CD4-positive, alpha-beta T cell treated with Interleukin-15 for 4 hours (primary cell): ENCODE measurements around the gene PEX1.
"Not testable (repeated sequence)": the region's sequence is repeated elsewhere in the genome, so short reads cannot be mapped to it uniquely, and the experiment has no call there.

ENCODE experiments used
- DNase-seq: peaks from one replicate; pipeline ENCODE4 v3.0.0-alpha.2; 2020; ENCODE audit warnings: low spot score

The PEX1 gene

DNA sequence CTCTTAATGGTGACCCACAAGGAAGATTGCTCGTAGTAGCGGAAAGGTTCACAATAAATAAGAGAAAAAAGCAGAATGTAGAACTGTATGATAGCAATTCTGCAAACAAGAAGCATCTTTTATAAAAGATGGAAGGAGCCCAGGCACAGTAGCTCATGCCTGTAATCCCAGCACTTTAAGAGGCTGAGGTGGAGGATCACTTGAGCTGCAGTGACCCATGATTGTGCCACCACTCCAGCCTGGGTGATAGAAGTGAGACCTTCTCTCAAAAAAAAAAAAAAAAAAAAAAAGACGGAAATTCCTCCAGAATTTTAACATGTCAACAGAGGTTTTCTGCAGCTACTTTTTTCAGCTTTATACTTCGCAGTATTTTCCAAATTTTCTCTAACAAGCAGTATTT lies 67.8 kb downstream of the PEX1 start:
- no peak for DNase-seq

GRCh38 chr7:92460109-92460508 lies 68.2 kb downstream of the PEX1 start:
- DNase-seq = no peak

DNA sequence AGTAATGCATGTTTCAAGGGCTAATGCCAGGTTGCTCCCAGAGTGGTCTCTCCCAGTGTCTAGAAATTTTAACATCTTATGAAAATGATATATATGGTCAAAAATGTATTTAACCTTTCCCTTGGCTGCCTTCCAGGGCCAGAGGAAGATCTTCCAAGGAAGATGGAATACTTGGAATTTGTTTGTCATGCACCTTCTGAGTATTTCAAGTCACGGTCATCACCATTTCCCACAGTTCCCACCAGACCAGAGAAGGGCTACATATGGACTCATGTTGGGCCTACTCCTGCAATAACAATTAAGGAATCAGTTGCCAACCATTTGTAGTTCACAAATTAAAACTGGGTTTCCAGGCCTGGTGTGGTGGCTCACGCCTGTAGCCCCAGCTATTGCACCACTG lies 72.1 kb downstream of the PEX1 start:
- no peak for DNase-seq

DNA sequence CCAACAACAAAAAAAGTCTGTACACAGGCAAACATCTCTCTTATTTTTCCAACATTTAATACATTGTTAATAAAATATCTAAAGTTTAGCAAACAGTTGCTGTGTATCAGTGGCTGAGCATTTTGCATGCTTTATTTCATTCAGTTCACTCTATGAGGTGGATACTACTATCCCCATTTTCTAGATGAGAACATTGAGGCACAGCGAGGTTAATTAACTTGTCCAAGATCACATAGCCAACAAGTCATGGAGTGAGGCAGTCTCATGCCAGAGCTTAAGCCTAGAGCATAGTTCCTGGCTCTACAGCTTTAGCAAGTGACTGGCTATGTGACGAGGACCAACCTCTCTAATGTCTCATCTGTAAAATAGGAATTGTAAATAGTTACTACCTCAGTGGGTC lies 76.7 kb downstream of the PEX1 start:
- no peak for DNase-seq

- DNase-seq = peak; percentile 59
Observed at GRCh38 chr7:92448205-92448747, 80.0 kb downstream of the PEX1 start.

DNA sequence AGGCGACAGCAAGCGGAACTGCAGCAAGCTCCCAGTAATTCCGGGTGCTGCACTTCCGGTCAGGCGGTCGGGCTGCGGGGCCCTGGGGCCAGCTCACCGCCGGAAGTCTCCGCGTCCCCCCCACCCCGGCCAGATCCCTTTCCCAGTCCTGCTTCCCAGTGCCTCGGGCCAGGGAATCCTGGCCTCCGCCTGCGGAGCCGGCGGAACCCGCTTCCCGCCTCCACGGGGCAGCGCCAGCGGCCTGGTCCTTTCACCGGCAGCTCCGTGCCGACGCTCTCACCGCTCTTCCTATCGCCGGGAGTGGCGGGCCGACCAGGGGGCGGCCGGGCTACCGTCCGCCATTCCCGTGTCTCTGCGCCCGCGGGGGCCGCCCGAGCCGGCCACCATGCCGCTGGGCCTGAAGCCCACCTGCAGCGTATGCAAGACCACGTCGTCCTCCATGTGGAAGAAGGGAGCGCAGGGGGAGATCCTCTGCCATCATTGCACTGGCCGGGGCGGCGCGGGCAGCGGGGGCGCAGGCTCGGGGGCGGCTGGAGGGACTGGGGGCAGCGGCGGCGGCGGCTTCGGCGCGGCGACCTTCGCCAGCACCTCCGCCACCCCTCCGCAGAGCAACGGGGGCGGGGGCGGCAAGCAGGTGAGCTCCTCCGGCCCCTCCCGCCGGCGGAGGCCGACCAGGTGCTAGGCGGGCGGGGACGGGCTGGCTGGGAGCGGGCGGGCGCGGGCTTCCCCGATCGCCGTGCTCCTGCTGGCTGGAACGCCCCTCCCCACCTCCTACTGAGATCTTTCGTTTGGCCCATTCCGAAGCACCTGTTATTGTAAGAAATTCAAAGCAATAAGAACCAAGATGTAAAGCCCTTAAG lies 80.7 kb downstream of the PEX1 start, which contains the start of gene GATAD1:
Gene GATAD1, plus strand, starts transcription at position 138 of the 860 bp plus-strand sequence. Its CDS starts 248 bp downstream, at position 386.
- peak; percentile 86 for DNase-seq

DNA sequence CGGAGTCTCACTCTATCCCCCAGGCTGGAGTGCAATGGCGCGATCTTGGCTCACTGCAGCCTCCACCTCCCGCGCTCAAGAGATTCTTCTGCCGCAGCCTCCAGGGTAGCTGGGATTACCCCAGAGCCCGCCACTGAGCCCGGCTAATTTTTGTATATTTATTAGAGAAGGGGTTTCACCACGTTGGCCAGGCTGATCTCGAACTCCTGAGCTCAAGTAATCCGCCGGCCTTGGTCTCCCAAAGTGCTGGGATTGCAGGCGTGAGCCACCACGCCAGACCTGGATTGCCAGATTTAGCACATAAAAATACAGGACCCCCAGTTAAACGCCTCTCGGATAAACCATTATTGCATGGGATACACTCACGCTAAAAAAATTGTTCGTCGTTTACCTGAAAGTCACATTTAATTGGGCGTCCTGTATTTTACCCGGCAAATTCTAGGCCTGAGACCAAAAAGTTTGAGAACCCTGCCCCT lies 81.4 kb downstream of the PEX1 start:
- no peak for DNase-seq

- DNase-seq = not testable (repeated sequence)
Observed at GRCh38 chr7:92442720-92443119, 85.6 kb downstream of the PEX1 start.

- DNase-seq = no peak
Observed at GRCh38 chr7:92437956-92438491, 90.3 kb downstream of the PEX1 start.
